Measurements from ENCODE around the gene ABCG1.

The ABCG1 gene

GRCh38 chr21:42237577-42237976 lies 18.6 kb downstream of the ABCG1 start:
- no peak for TF ChIP-seq CTBP1 (IDR thresholded peaks at IDR 0.05; ENCODE audit: borderline replicate concordance)
- ChIA-PET POLR2A (interaction anchor here (1.3 kb wide), 1 partner anchor 17 kb away, joined by 4 read pairs; no protein-coding TSS in a partner anchor), CTCF (interaction anchor here (0.6 to 1.1 kb wide), 3 partner anchors 17 to 85 kb away, joined by 3 to 4 read pairs (median 3); no protein-coding TSS in a partner anchor)
- DNase-seq (ENCODE audit: extremely low spot score): no peak

DNA sequence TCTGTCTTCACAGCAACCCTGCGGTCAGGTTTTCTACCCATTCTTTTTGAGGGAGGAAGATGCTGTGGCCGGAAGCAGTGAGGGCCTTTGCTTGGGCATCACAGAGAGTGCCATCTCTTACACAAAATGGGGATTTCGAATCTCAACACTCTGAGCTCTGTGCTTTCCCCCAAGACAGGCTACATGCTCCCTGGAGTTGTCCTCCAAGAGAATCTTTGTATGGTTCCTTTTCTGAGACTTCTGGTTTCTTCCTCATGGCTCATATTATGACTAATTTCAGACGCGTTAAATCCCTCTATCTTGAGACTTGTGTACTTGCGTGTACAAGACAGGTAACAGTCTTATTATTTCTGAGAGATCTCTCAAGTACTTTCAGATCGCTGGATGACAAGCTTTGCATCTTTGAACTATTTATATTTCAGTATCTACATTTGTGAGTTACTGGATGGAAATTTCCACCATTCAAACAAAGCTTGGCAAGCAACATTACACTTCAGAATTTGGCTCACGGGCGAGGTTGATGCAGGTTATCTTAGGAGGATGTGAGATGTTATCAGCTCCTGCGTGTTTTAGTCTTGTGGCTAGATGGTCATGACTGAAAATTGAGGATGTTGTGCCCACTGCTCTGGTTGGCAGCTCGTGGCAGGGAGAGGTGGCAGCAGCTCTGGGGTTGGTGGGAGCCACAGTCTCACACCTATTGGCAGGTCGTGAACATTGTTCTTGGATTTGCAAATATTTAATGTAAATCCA lies 19.4 kb downstream of the ABCG1 start:
- TF ChIP-seq ZNF384 (IDR thresholded peaks at IDR 0.05): no peak
- TF ChIP-seq SUZ12 (IDR thresholded peaks at IDR 0.05): no peak
- TF ChIP-seq PKNOX1 (IDR thresholded peaks at IDR 0.05): no peak
- TF ChIP-seq NFRKB (IDR thresholded peaks at IDR 0.05): no peak
- no peak for TF ChIP-seq TARDBP (IDR thresholded peaks at IDR 0.05)
- TF ChIP-seq ELF4 (IDR thresholded peaks at IDR 0.05): no peak
- no peak for TF ChIP-seq HDGF (IDR thresholded peaks at IDR 0.05; ENCODE audit: borderline replicate concordance)
- ChIA-PET POLR2A (interaction anchor here (1.3 kb wide), 1 partner anchor 18 kb away, joined by 4 read pairs; no protein-coding TSS in a partner anchor), CTCF (interaction anchor here (1.1 to 1.5 kb wide), 2 partner anchors 18 to 20 kb away, joined by 4 to 6 read pairs; no protein-coding TSS in a partner anchor)
- no peak for DNase-seq (ENCODE audit: extremely low spot score)

DNA sequence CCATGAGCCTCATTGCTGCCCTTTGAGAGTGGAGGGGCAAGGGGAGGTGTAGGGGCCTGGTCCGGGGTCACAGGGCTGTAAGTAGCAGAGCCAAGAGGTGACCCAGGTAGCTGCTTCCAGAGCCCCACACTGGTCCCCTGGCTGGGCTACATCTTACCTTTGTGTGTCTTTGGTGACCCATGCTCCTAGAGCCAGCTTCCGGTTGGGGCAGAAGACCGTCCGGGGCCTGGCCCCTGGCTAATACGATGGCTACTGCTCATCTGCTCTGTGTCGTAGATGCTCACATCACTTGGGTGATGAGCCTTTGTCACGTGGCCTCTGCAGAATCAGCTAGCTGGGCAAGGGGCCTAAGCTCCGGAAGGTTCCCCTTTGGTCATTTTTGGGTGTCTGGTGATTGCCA lies 20.6 kb downstream of the ABCG1 start:
- TF ChIP-seq BHLHE40 (IDR thresholded peaks at IDR 0.05; ENCODE audit: borderline replicate concordance) (no peak), CTBP1 (IDR thresholded peaks at IDR 0.05; ENCODE audit: borderline replicate concordance) (no peak), FOXM1 (IDR thresholded peaks at IDR 0.05; ENCODE audit: borderline replicate concordance) (no peak), ARNT (IDR thresholded peaks at IDR 0.05) (no peak), NFRKB (IDR thresholded peaks at IDR 0.05) (no peak), LEF1 (IDR thresholded peaks at IDR 0.05; ENCODE audit: borderline replicate concordance) (no peak), SUZ12 (IDR thresholded peaks at IDR 0.05) (no peak), PKNOX1 (IDR thresholded peaks at IDR 0.05) (no peak), ZNF384 (IDR thresholded peaks at IDR 0.05) (no peak), FOXK2 (IDR thresholded peaks at IDR 0.05) (no peak), TARDBP (IDR thresholded peaks at IDR 0.05) (no peak), ELF4 (IDR thresholded peaks at IDR 0.05) (no peak), HDGF (IDR thresholded peaks at IDR 0.05; ENCODE audit: borderline replicate concordance) (no peak), FOXA1 (IDR thresholded peaks at IDR 0.05) (no peak), L3MBTL2 (conservative IDR thresholded peaks at IDR 0.05) (no peak), SP1 (IDR thresholded peaks at IDR 0.05) (no peak)
- CTCF ChIA-PET: interaction anchor here (0.8 to 1.5 kb wide), 2 partner anchors 12 to 19 kb away, joined by 3 to 6 read pairs; no protein-coding TSS in a partner anchor
- DNase-seq (ENCODE audit: extremely low spot score): no peak
- POLR2A ChIA-PET: no interaction called here

- POLR2A ChIA-PET: no interaction called here
- no peak for TF ChIP-seq BHLHE40 (IDR thresholded peaks at IDR 0.05; ENCODE audit: borderline replicate concordance)
- DNase-seq (ENCODE audit: extremely low spot score): no peak
- CTCF ChIA-PET: interaction anchor here (1.5 kb wide), 1 partner anchor 19 kb away, joined by 6 read pairs; no protein-coding TSS in a partner anchor
Measured at GRCh38 chr21:42239973-42240372, 21.0 kb downstream of the ABCG1 start.

- ChIA-PET CTCF (no interaction called here), POLR2A (no interaction called here)
- TF ChIP-seq HDGF (IDR thresholded peaks at IDR 0.05; ENCODE audit: borderline replicate concordance): no peak
- TF ChIP-seq ELF4 (IDR thresholded peaks at IDR 0.05): no peak
- TF ChIP-seq ZNF384 (IDR thresholded peaks at IDR 0.05): no peak
- no peak for TF ChIP-seq NFRKB (IDR thresholded peaks at IDR 0.05)
- no peak for TF ChIP-seq FOXK2 (IDR thresholded peaks at IDR 0.05)
- TF ChIP-seq L3MBTL2 (conservative IDR thresholded peaks at IDR 0.05): no peak
- no peak for TF ChIP-seq SUZ12 (IDR thresholded peaks at IDR 0.05)
- TF ChIP-seq SP1 (IDR thresholded peaks at IDR 0.05): no peak
- DNase-seq (ENCODE audit: extremely low spot score): no peak
Measured at GRCh38 chr21:42242611-42243010, 23.7 kb downstream of the ABCG1 start.

DNA sequence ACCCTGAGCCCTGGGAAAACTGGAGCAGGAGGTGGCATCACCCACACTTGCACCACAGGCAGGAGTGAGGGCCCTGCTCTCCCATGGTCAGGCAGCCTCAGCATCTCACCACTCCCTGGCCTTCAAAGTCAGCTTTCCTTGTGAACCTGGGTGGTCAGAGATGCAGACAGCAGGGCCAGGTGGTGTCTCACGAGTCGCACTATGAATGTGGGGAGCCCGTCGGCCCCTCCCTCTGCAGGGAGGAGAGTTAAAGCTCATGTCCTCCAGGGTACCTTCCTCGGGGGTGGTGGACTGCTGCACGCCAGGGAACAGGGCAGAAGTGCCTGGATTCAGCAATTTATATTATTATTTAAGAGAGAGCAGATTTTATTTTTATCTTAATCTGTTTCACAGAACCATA lies 24.1 kb downstream of the ABCG1 start:
- DNase-seq (ENCODE audit: extremely low spot score): no peak
- ChIA-PET CTCF (no interaction called here), POLR2A (no interaction called here)
- TF ChIP-seq TARDBP (IDR thresholded peaks at IDR 0.05) (no peak), ARNT (IDR thresholded peaks at IDR 0.05) (no peak), SP1 (IDR thresholded peaks at IDR 0.05) (no peak), ELF4 (IDR thresholded peaks at IDR 0.05) (no peak), FOXM1 (IDR thresholded peaks at IDR 0.05; ENCODE audit: borderline replicate concordance) (no peak), CTBP1 (IDR thresholded peaks at IDR 0.05; ENCODE audit: borderline replicate concordance) (no peak), FOXA1 (IDR thresholded peaks at IDR 0.05) (no peak), L3MBTL2 (conservative IDR thresholded peaks at IDR 0.05) (no peak), NFRKB (IDR thresholded peaks at IDR 0.05) (no peak), BHLHE40 (IDR thresholded peaks at IDR 0.05; ENCODE audit: borderline replicate concordance) (no peak), PKNOX1 (IDR thresholded peaks at IDR 0.05) (no peak), ZNF384 (IDR thresholded peaks at IDR 0.05) (no peak), LEF1 (IDR thresholded peaks at IDR 0.05; ENCODE audit: borderline replicate concordance) (no peak), HDGF (IDR thresholded peaks at IDR 0.05; ENCODE audit: borderline replicate concordance) (no peak), SUZ12 (IDR thresholded peaks at IDR 0.05) (no peak), FOXK2 (IDR thresholded peaks at IDR 0.05) (no peak)

All from HEK293T (cell line).